Smooth muscle cell of the coronary artery (primary cell): Measurements from ENCODE around the gene GPR152. TPM values are rescaled to one million over a fixed set of nuclear protein-coding genes. Genes with fewer than 3 reads are reported as not detected.

Experiments used
- total RNA-seq: library from RNA; depleted of rRNA; stranded (reverse); fragments of >200 nt; gene quantifications from 2 replicates; pipeline ENCODE4 v1.2.3, GENCODE V29; 2014; ENCODE audit warnings: low replicate concordance

GPR152 gene
- not detected in 2 replicates for total RNA-seq

GRCh38 chr11:67452141-67452952 lies at the start of gene GPR152:
GPR152 (minus strand) TSS chr11:67452729; CDS start chr11:67452724, 5 bp downstream.

GRCh38 chr11:67482827-67483798 lies 30.6 kb upstream of the GPR152 start, which contains the start of gene AIP:
AIP (plus strand) TSS chr11:67483026; CDS start chr11:67483159, 133 bp downstream.

GRCh38 chr11:67468759-67469507 lies 16.4 kb upstream of the GPR152 start, which contains the start of gene TMEM134:
TMEM134 (minus strand) TSS chr11:67469251; CDS start chr11:67469192, 59 bp downstream.

GRCh38 chr11:67455054-67455453 lies 2.5 kb upstream of the GPR152 start, which contains the start of gene CABP4:
CABP4 (plus strand) TSS chr11:67455354; CDS start chr11:67455424, 70 bp downstream.

GRCh38 chr11:67437082-67437808 lies 15.3 kb downstream of the GPR152 start, which contains the start of gene PTPRCAP:
PTPRCAP (minus strand) TSS chr11:67437682; CDS start chr11:67437619, 63 bp downstream.

GRCh38 chr11:67428052-67429001 lies 24.2 kb downstream of the GPR152 start, which contains the start of gene RPS6KB2:
RPS6KB2 (plus strand) TSS chr11:67428494; CDS start chr11:67428546, 52 bp downstream.

GRCh38 chr11:67415501-67416304 lies 36.8 kb downstream of the GPR152 start, which contains the start of gene CARNS1:
CARNS1 (plus strand) TSS chr11:67415678; CDS start chr11:67416200, 522 bp downstream.

GRCh38 chr11:67401495-67402191 lies 50.9 kb downstream of the GPR152 start, which contains the start of gene PPP1CA:
PPP1CA (minus strand) TSS chr11:67401858; CDS start chr11:67401782, 76 bp downstream.

Other genes starting within 250 kb of the GPR152 start
- 20.2 and 31.6 TPM in 2 replicates for gene GRK2, start 186.3 kb downstream of the GPR152 start, total RNA-seq
- 32.9 and 34.9 TPM in 2 replicates for gene ANKRD13D, start 163.4 kb downstream of the GPR152 start, total RNA-seq
- 8.1 and 10.2 TPM in 2 replicates for gene SSH3, start 149.2 kb downstream of the GPR152 start, total RNA-seq
- 24.2 and 71.2 TPM in 2 replicates for gene POLD4, start 99.2 kb downstream of the GPR152 start, total RNA-seq
- 1.8 and 3.9 TPM in 2 replicates for gene CLCF1, start 79.1 kb downstream of the GPR152 start, total RNA-seq
- gene RAD9A, start 60.7 kb downstream of the GPR152 start, total RNA-seq: 4.1 and 4.8 TPM in 2 replicates
- 81.6 and 202 TPM in 2 replicates for gene PPP1CA, start 50.9 kb downstream of the GPR152 start, total RNA-seq
- not detected in 2 replicates for gene TBC1D10C, start 48.6 kb downstream of the GPR152 start, total RNA-seq
- gene CARNS1, start 37.1 kb downstream of the GPR152 start, total RNA-seq: under 0.01 and 0.30 TPM in 2 replicates
- gene RPS6KB2, start 24.2 kb downstream of the GPR152 start, total RNA-seq: 24.3 and 55.9 TPM in 2 replicates
- 0.23 and 0.30 TPM in 2 replicates for gene PTPRCAP, start 15.0 kb downstream of the GPR152 start, total RNA-seq
- 147 and 225 TPM in 2 replicates for gene CORO1B, start 9.3 kb downstream of the GPR152 start, total RNA-seq
- gene CABP4, start 2.6 kb upstream of the GPR152 start, total RNA-seq: not detected in 2 replicates
- gene TMEM134, start 16.5 kb upstream of the GPR152 start, total RNA-seq: 4.1 and 24.4 TPM in 2 replicates
- 128 and 227 TPM in 2 replicates for gene AIP, start 30.3 kb upstream of the GPR152 start, total RNA-seq
- 26.0 and 28.7 TPM in 2 replicates for gene PITPNM1, start 52.6 kb upstream of the GPR152 start, total RNA-seq
- 2.8 and 16.2 TPM in 2 replicates for gene CDK2AP2, start 55.4 kb upstream of the GPR152 start, total RNA-seq
- not detected in 2 replicates for gene CABP2, start 70.7 kb upstream of the GPR152 start, total RNA-seq
- gene GSTP1, start 131.1 kb upstream of the GPR152 start, total RNA-seq: 443 and 1,598 TPM in 2 replicates
- 201 and 458 TPM in 2 replicates for gene NDUFV1, start 154.2 kb upstream of the GPR152 start, total RNA-seq
- 3.6 and 4.4 TPM in 2 replicates for gene NUDT8, start 177.2 kb upstream of the GPR152 start, total RNA-seq
- not detected in 2 replicates for gene TBX10, start 187.0 kb upstream of the GPR152 start, total RNA-seq
- gene ACY3, start 198.0 kb upstream of the GPR152 start, total RNA-seq: not detected in 2 replicates
- gene ALDH3B2, start 221.9 kb upstream of the GPR152 start, total RNA-seq: not detected in 2 replicates